Retina (tissue), 1 donor: ENCODE data around the gene MYO19.
"Not testable (repeated sequence)": the region's sequence is repeated elsewhere in the genome, so short reads cannot be mapped to it uniquely, and the experiment has no call there.

Experiments
- DNase-seq: peaks from one replicate; pipeline ENCODE4 v3.0.0-alpha.2; 2016

MYO19 gene

DNA sequence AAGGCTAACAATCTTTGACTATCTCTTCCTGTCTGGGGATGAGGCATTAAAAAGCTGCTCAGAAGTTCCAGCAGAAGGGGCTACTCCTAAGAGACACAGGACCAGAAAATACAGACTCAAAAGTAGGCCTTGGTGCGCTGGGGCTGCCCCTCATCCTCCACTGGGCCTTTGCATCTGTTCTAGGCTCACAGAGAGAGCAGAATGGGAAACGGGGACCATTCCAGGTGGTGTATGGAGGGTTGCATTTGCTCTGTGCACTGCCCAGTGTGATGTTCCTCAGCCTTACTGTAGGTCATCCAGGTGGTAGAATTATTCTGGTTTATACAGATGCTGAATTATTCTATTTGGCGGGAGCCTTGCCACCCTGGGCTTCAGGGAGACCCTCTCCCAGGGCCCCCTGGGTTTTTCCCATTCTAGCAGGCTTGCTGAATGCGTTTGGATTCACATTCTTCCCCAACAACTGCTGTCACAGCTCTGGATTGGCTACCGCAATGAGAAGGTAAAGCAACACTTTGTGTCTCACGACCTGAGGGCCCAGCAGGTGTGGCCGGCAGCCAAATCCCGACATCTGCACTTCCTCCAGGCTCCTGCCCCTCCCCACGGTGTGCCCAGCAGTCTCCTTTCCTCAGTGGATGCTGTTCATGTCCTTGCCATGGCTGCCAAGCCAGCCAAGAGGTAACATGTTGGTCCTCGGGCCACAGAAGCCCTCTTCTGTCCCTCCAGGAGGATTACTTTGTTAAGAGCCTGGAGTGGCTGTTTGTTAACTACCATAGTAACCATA is 73.1 kb downstream of the MYO19 start:
- DNase-seq, result no peak

DNA sequence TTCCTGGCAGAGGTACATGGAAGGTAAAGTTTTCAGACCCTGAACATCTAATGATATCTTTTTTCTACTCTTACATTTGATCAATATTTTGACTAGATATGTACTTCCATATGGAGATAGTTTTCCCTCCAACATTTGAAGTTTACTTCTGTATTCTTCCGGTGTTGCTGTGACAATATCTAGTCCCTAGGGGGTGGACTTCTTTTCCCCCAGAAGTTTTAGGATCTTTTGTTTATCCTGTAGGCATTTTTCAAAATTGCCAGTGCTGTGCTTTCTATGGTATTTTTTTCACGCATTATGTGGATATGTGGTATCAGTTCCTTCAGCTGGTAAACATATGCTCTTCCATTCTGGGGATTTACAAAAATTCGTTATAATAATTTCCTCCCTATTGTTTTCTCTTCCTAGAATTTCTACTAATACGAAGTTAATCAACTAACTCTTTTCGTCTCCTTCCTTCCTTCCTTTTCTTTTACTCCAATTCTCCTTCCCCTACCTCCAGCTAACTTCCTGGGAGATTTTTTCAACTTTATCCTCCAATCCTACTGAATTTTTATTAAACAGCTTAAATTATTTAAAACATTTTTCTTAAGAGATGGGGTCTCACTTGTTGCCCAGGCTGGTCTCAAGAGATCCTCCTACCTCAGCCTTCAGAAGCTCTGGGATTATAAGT is 74.3 kb downstream of the MYO19 start:
- no peak for DNase-seq

DNA sequence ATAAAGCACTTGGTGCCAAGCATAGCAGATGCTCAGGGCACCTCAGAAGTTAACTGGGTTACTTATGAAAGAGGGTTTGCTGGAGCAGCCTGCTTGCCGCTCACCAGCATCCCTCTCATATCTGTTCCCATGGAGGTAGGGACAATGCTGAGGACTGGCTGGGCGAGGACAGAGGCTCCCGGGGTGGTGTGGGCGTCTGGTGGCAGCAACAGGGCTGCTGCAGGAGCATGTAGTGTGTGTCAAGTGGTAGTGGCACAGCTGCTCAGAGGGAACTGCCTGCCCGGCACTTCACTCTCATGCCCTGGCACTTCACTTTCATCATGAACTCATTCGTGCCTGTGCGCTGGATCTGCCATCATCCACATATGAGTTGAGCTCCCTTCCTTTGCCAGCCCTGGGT is 75.1 kb downstream of the MYO19 start:
- no peak for DNase-seq

DNA sequence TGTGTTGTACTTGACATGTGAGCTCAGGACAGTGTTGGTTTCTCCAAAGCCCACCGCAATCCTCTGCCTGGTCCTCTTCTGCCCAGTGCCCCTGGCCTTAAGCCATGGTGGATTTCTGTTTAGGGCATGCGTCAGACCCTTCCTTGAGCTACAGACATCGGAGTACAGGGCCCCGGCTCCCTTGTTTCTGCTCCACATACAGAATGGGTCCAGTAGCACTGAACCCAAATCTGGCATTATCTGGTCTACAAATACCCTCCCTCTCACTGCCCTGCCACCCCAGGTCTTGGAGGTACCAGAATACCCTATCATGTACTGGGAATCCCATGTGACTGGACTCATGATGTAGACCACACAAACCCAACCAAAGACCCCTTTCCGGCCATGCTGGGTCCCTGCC is 75.6 kb downstream of the MYO19 start:
- no peak for DNase-seq

DNA sequence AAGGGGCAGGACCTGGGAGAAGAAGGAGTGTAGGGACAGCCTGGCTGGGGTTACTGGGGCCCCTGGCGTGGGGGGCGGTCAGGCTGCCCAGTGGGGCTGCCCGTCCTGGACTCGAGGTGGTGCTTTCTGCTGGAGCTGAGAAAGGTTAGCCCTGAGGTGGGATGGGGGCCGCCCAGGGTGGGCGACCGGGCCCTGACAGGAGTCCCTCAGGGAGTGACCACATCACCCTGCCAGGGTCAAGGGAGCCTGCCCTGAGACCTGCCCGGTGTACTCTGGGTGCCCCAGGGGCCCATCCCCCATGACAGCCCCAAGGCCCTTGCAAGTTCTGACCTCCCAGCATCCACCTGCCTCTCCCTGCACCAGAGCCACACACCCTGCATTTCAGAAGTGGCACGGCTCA is 77.0 kb downstream of the MYO19 start:
- not testable (repeated sequence) for DNase-seq

DNA sequence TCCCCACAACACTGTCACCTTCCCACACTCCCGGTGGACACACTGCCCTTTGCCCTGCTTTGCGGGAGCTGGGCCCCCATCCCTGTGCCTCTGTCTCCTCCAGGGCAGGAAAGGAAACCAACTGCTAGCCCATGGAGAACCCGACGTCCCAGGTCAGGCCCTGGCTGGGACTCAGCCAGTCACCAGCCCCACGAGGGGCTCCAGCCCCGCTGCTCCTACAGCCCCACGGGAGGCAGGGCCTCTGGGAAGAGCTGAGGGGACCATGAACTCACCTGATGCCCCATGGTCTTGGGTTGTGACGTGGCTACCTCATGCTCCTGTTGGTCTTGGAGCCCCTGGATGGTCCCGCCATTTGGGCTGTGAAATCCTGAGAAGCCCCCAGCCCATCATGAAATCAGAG is 81.8 kb downstream of the MYO19 start:
- DNase-seq, result not testable (repeated sequence)

DNA sequence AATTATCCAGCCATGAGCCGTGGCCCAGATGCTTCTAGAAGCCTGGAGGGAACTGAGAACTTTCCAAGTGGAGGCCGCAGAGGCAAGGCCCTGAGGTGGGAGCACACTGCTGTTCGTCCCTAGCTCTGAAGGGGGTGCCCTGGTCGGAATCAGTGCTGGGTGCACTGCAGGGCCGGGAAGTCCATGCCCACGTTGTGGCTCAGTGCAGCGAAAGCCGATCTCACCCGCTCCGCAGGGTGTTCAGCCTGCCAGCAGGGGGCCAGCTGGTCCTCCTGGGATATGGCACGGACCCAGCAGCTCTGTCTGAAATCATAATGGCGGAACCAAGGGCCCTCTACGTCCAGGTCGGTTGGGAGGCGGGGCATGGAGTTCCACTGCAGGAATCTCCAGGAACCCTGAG is 84.7 kb downstream of the MYO19 start:
- DNase-seq, result not testable (repeated sequence)
